SK-N-SH treated with all-trans-retinoic acid at 6 μM for 48 hours (cell line): Measurements from ENCODE around the gene ST6GALNAC5.

Source experiments
- CSDC2 ChIP-seq: fragments of 250-450 bp; sonication (Bioruptor Pico); IDR thresholded peaks from 2 replicates; pipeline ENCODE4 v1.5.0; 2020; ENCODE audit warnings: mild to moderate bottlenecking, moderate library complexity
- RARB ChIP-seq: fragments of 250-450 bp; sonication (Bioruptor Pico); IDR thresholded peaks from 2 replicates; pipeline ENCODE4 v1.8.0; 2021; ENCODE audit warnings: mild to moderate bottlenecking, moderate library complexity
- SNAI2 ChIP-seq: fragments of 250-450 bp; sonication (Bioruptor Pico); IDR thresholded peaks from 2 replicates; pipeline ENCODE4 v1.5.0; 2020; ENCODE audit warnings: mild to moderate bottlenecking, moderate library complexity
- ZC3H10 ChIP-seq: fragments of 250-450 bp; sonication (Bioruptor Pico); IDR thresholded peaks from 2 replicates; pipeline ENCODE4 v1.5.1; 2021; ENCODE audit warnings: mild to moderate bottlenecking, moderate library complexity
- ZFP3 ChIP-seq: fragments of 250-450 bp; sonication (Bioruptor Pico); IDR thresholded peaks from 2 replicates; pipeline ENCODE4 v1.5.0; 2020; ENCODE audit warnings: mild to moderate bottlenecking, moderate library complexity
- ZFP30 ChIP-seq: fragments of 450-650 bp; formaldehyde crosslinking; IDR thresholded peaks from 2 replicates; pipeline ENCODE4 v1.5.0; 2022; ENCODE audit warnings: mild to moderate bottlenecking, moderate library complexity

- TF ChIP-seq ZFP30 (CRISPR knock-in tag) (no peak), CSDC2 (no peak), SNAI2 (CRISPR knock-in tag) (no peak), ZC3H10 (CRISPR knock-in tag) (no peak), RARB (CRISPR knock-in tag) (no peak), ZFP3 (CRISPR knock-in tag) (no peak)
Observed at GRCh38 chr1:76901158-76901767, 34.0 kb downstream of the ST6GALNAC5 start.
